IMR-90 (cell line): ENCODE measurements around the gene USP24. TPM values are rescaled to one million over a fixed set of nuclear protein-coding genes. Genes with fewer than 3 reads are reported as not detected.

Experiments used
- ATAC-seq: fragments of 200-7000 bp; cut with Tn5 transposase; 2 replicates; pipeline ENCODE4 v1.9.1; 2020; ENCODE audit warnings: low read depth, mild to moderate bottlenecking, moderate library complexity
- BruUV-seq: library from RNA; stranded (reverse); fragments of 400-500 nt; replicated peaks from 2 replicates; lab custom pipeline; 2021; lab: Mats Ljungman, UMichigan
- CTCF ChIA-PET: fragments of 300-600 bp; formaldehyde crosslinking; extraction: SDS; loops from one replicate; lab custom pipeline; 2021; ENCODE audit warnings: antibody characterized with exemption; lab: Yijun Ruan, JAX
- POLR2A ChIA-PET: fragments of 300-600 bp; sonication (Branson Sonifier 250); formaldehyde crosslinking; loops from one replicate; lab custom pipeline; 2022; ENCODE audit warnings: antibody characterized with exemption; ENCODE audit not compliant: unreplicated experiment; lab: Charles Lee
- DNase-seq: peaks from one replicate; pipeline ENCODE4 v3.0.0; 2013
- H2AFZ ChIP-seq: replicated peaks from 2 replicates; pipeline ENCODE3; 2013; ENCODE audit warnings: low read length, mild to moderate bottlenecking; ENCODE audit not compliant: poor library complexity
- H2AK5ac ChIP-seq: 2 replicates; pipeline ENCODE4 v1.6.1; 2013; ENCODE audit warnings: low read depth, low read length, inconsistent platforms
- H2AK9ac ChIP-seq: replicated peaks from 2 replicates; pipeline ENCODE3; 2013; ENCODE audit warnings: mild to moderate bottlenecking, low read depth, low read length, moderate library complexity; ENCODE audit not compliant: poor library complexity
- H2BK120ac ChIP-seq: 2 replicates; pipeline ENCODE4 v1.6.1; 2013; ENCODE audit warnings: low read depth, low read length, inconsistent platforms
- H2BK15ac ChIP-seq: 3 replicates; pipeline ENCODE4 v1.6.1; 2013; ENCODE audit warnings: low read depth, low read length, inconsistent platforms
- H2BK20ac ChIP-seq: 2 replicates; pipeline ENCODE4 v1.6.1; 2013; ENCODE audit warnings: low read depth, mild to moderate bottlenecking, inconsistent platforms, low read length, moderate library complexity
- H2BK5ac ChIP-seq: 2 replicates; pipeline ENCODE4 v1.6.1; 2013; ENCODE audit warnings: mild to moderate bottlenecking, low read depth, low read length, inconsistent platforms; ENCODE audit not compliant: poor library complexity, severe bottlenecking
- H3K14ac ChIP-seq: replicated peaks from 2 replicates; pipeline ENCODE4 v1.6.1; 2013; ENCODE audit warnings: low read depth, low read length, inconsistent platforms
- H3K18ac ChIP-seq: 2 replicates; pipeline ENCODE4 v1.6.1; 2013; ENCODE audit warnings: low read depth, low read length, control low read depth
- H3K23ac ChIP-seq: 2 replicates; pipeline ENCODE4 v1.6.1; 2013; ENCODE audit warnings: low read depth, low read length, inconsistent platforms
- H3K27ac ChIP-seq: 2 replicates; pipeline ENCODE4 v1.5.1; 2013; ENCODE audit warnings: mild to moderate bottlenecking, control low read depth, low read length; ENCODE audit not compliant: insufficient read depth
- H3K27me3 ChIP-seq: 2 replicates; pipeline ENCODE4 v1.6.1; 2013; ENCODE audit warnings: low read length; ENCODE audit not compliant: control insufficient read depth, insufficient read depth
- H3K36me3 ChIP-seq: 2 replicates; pipeline ENCODE4 v1.6.1; 2013; ENCODE audit warnings: low read length, mixed read lengths; ENCODE audit not compliant: control insufficient read depth, insufficient read depth
- H3K4ac ChIP-seq: 2 replicates; pipeline ENCODE4 v1.6.1; 2013; ENCODE audit warnings: low read depth, low read length, inconsistent platforms
- H3K4me1 ChIP-seq: 2 replicates; pipeline ENCODE4 v1.6.1; 2013; ENCODE audit warnings: low read length, mixed read lengths; ENCODE audit not compliant: control insufficient read depth, insufficient read depth
- H3K4me2 ChIP-seq: 2 replicates; pipeline ENCODE4 v1.6.1; 2013; ENCODE audit warnings: low read depth, mild to moderate bottlenecking, control low read depth, low read length, moderate library complexity
- H3K4me3 ChIP-seq: 2 replicates; pipeline ENCODE4 v1.5.1; 2013; ENCODE audit warnings: low read depth, mild to moderate bottlenecking, control low read depth, low read length, moderate library complexity; ENCODE audit not compliant: insufficient read depth
- H3K56ac ChIP-seq: 2 replicates; pipeline ENCODE4 v1.6.1; 2013; ENCODE audit warnings: low read length, inconsistent platforms; ENCODE audit not compliant: insufficient read depth; ENCODE audit errors: extremely low read depth
- H3K79me1 ChIP-seq, 2 experiments: 2 replicates each; pipeline ENCODE4 v1.6.1; 2013; ENCODE audit warnings: low read length in 2 of 2, inconsistent platforms in 1 of 2, low read depth in 1 of 2
- H3K9ac ChIP-seq: 2 replicates; pipeline ENCODE4 v1.6.1; 2013; ENCODE audit warnings: low read depth, low read length, control low read depth
- H3K9me1 ChIP-seq: 2 replicates; pipeline ENCODE4 v1.6.1; 2013; ENCODE audit warnings: low read length, inconsistent platforms; ENCODE audit not compliant: insufficient read depth
- H3K9me3 ChIP-seq: 2 replicates; pipeline ENCODE4 v1.6.1; 2013; ENCODE audit warnings: low read length; ENCODE audit not compliant: control insufficient read depth, insufficient read depth
- H4K20me1 ChIP-seq: 2 replicates; pipeline ENCODE4 v1.6.1; 2013; ENCODE audit warnings: low read length, inconsistent platforms; ENCODE audit not compliant: insufficient read depth
- H4K5ac ChIP-seq: 2 replicates; pipeline ENCODE4 v1.6.1; 2013; ENCODE audit warnings: mild to moderate bottlenecking, low read depth, low read length, control low read depth
- H4K8ac ChIP-seq, 2 experiments: 2 replicates each; pipeline ENCODE4 v1.6.1; 2013; ENCODE audit warnings: low read depth in 2 of 2, low read length in 2 of 2, control low read depth in 1 of 2, inconsistent platforms in 1 of 2
- H4K91ac ChIP-seq: 2 replicates; pipeline ENCODE4 v1.6.1; 2013; ENCODE audit warnings: low read depth, low read length, inconsistent platforms; ENCODE audit not compliant: insufficient read depth
- BHLHE40 ChIP-seq: fragments of 150-350 bp; IDR thresholded peaks from 2 replicates; pipeline ENCODE4 v1.6.1; 2016; ENCODE audit warnings: mild to moderate bottlenecking, low read depth, low read length
- CEBPB ChIP-seq: IDR thresholded peaks from 2 replicates; pipeline ENCODE4 v1.6.1; 2012; ENCODE audit warnings: low read depth, low read length, improper control_type of control experiment
- CHD1 ChIP-seq: IDR thresholded peaks from 2 replicates; pipeline ENCODE4 v1.6.1; 2012; ENCODE audit warnings: low read depth, low read length, improper control_type of control experiment
- FOS ChIP-seq: fragments of 150-350 bp; IDR thresholded peaks from 2 replicates; pipeline ENCODE4 v1.6.1; 2016; ENCODE audit warnings: low read depth, low read length
- MAZ ChIP-seq: IDR thresholded peaks from 2 replicates; pipeline ENCODE4 v1.6.1; 2012; ENCODE audit warnings: low read depth, mild to moderate bottlenecking, low read length, improper control_type of control experiment, moderate library complexity, borderline replicate concordance
- NFE2L2 ChIP-seq: fragments of 150-350 bp; IDR thresholded peaks from 2 replicates; pipeline ENCODE4 v1.6.1; 2016; ENCODE audit warnings: low read depth, mild to moderate bottlenecking, low read length
- POLR2A ChIP-seq: IDR thresholded peaks from 2 replicates; pipeline ENCODE4 v1.6.1; 2012; ENCODE audit warnings: mild to moderate bottlenecking, low read depth, low read length
- RAD21 ChIP-seq: IDR thresholded peaks from 2 replicates; pipeline ENCODE4 v1.6.1; 2012; ENCODE audit warnings: low read length, improper control_type of control experiment
- RFX5 ChIP-seq: IDR thresholded peaks from 2 replicates; pipeline ENCODE4 v1.8.0; 2012; ENCODE audit warnings: low read depth, mild to moderate bottlenecking, low read length, moderate library complexity
- SMC3 ChIP-seq: fragments of 150-350 bp; IDR thresholded peaks from 2 replicates; pipeline ENCODE4 v1.6.1; 2016; ENCODE audit warnings: low read depth, mild to moderate bottlenecking, antibody characterized with exemption, low read length, moderate library complexity
- whole genome bisulfite sequencing, 2 experiments: methylation state at CpG; one replicate each; pipeline versions ENCODE4 v1.1.5 to v1.1.7; 2013; ENCODE audit warnings: missing lambda C conversion rate in 2 of 2; ENCODE audit not compliant: insufficient read length in 1 of 2; ENCODE audit errors: extremely low coverage in 2 of 2; 5-methylcytosine and 5-hydroxymethylcytosine counted together
- dilution Hi-C: fragments of 300-500 bp; cut with HindIII; formaldehyde crosslinking; loops from one replicate; pipeline ENCODE4 v1.14.3; 2018; ENCODE audit warnings: low sequenced_read_pairs; ENCODE audit not compliant: unreplicated experiment
- in situ Hi-C: fragments of 300-500 bp; cut with MboI; formaldehyde crosslinking; loops from 3 replicates; pipeline ENCODE4 v1.14.3; 2019; ENCODE audit warnings: low sequenced_read_pairs, inconsistent platforms, mixed read lengths
- intact Hi-C: fragments of 100-400 bp; cut with micrococcal nuclease; formaldehyde crosslinking; loops from 2 replicates; pipeline ENCODE4 v1.10.0; 2022
- polyA plus RNA-seq, 3 experiments: library from polyadenylated mRNA; depleted of rRNA; stranded (reverse); fragments of >200 nt; gene quantifications; 2 replicates each; pipeline ENCODE4 v1.2.3, GENCODE V29; 2012; ENCODE audit warnings: low replicate concordance in 1 of 3
- total RNA-seq: library from RNA; depleted of rRNA; stranded (reverse); fragments of >200 nt; gene quantifications from 2 replicates; pipeline ENCODE4 v1.2.3, GENCODE V29; 2012
- TF ChIP-seq, protein P1 (sequence below): conservative IDR thresholded peaks from 2 replicates; pipeline ENCODE4 v1.5.1; 2012; ENCODE audit warnings: mild to moderate bottlenecking, low read depth, low read length, improper control_type of control experiment

The USP24 gene
- total and polyA plus RNA-seq, 2 of the 4 experiments (the other 2 are of a cell fraction) = 8.4 to 36.7 TPM

DNA sequence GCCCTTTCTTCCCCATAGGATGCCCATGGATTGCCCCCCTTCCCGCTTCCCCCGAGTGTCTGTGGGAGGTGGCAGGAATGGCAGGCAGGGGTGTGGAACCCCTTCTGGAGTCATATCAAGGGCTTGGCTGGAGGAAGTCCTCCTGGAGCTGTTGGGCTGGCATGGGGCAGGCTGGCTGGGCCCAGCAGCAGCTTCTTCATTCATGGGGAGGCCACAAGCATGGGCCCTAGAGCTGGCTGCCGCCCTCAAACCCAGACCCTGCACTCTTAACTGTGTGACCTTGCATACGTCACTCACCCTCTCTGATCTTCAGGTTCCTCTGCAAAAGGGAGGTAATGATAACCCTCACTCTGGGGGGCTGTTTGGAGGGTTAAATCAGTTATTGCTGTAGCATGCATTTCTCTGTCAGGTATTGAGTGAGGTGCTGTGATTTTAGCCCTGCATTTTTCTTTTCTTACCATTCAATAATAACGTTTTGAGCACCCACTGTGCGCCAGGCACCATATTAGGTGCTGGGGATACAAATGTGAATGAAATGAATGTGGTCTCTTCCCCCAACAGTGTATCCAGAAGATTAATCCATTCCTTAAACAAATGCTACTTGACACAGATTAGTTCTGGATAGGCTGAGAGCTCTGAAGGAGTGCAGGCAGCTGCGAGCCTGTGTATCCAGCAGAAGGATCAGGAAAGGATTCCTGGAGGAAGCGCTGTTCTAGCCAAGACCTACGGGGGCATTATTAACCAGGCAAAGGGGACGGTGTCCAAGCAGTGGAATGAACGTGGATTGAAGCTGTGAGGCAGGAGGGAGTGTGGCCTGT lies 166.5 kb downstream of the USP24 start (continued):
- no peak for TF ChIP-seq MAZ

- no peak overlapping the region for H2AK5ac ChIP-seq
- no peak overlapping the region for H3K18ac ChIP-seq
- H2AFZ ChIP-seq = no peak overlapping the region
- no peak overlapping the region for H3K4ac ChIP-seq
- H2BK120ac ChIP-seq = no peak overlapping the region
- no peak overlapping the region for H3K4me2 ChIP-seq
- ChIA-PET POLR2A (no interaction called here), CTCF (no interaction called here)
- no peak overlapping the region for H3K23ac ChIP-seq
- no peak overlapping the region for H4K8ac ChIP-seq
- no peak overlapping the region for H2BK15ac ChIP-seq
- in situ Hi-C loops (no loop called here), intact Hi-C loops (no loop called here), dilution Hi-C loops (no loop called here)
- H3K4me1 ChIP-seq = no peaks in the 10 kb centered on the region
- H4K91ac ChIP-seq = no peak overlapping the region
- no peak overlapping the region for H4K5ac ChIP-seq
- H3K14ac ChIP-seq = no peak overlapping the region
- DNase-seq (no peak), ATAC-seq (no peak)
- BruUV-seq = no TSS peak
- H3K9me1 ChIP-seq = no peaks in the 10 kb centered on the region
- no peak overlapping the region for H2AK9ac ChIP-seq
- no CpG with 5 or more reads among the region's 3 CpGs for whole genome bisulfite sequencing, 2 experiments
- H3K9me3 ChIP-seq = no peaks in the 10 kb centered on the region
- H2BK20ac ChIP-seq = no peak overlapping the region
- H3K56ac ChIP-seq = no peak overlapping the region
- no peak overlapping the region for H3K9ac ChIP-seq
- H3K36me3 ChIP-seq = no peaks in the 10 kb centered on the region
- no peaks in the 10 kb centered on the region for H3K79me1 ChIP-seq
- TF ChIP-seq RAD21 = no peak
- TF ChIP-seq FOS = no peak
- no peak for TF ChIP-seq CEBPB
- TF ChIP-seq SMC3 = no peak
- TF ChIP-seq, protein P1, sequence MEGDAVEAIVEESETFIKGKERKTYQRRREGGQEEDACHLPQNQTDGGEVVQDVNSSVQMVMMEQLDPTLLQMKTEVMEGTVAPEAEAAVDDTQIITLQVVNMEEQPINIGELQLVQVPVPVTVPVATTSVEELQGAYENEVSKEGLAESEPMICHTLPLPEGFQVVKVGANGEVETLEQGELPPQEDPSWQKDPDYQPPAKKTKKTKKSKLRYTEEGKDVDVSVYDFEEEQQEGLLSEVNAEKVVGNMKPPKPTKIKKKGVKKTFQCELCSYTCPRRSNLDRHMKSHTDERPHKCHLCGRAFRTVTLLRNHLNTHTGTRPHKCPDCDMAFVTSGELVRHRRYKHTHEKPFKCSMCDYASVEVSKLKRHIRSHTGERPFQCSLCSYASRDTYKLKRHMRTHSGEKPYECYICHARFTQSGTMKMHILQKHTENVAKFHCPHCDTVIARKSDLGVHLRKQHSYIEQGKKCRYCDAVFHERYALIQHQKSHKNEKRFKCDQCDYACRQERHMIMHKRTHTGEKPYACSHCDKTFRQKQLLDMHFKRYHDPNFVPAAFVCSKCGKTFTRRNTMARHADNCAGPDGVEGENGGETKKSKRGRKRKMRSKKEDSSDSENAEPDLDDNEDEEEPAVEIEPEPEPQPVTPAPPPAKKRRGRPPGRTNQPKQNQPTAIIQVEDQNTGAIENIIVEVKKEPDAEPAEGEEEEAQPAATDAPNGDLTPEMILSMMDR = no peak
- no peak for TF ChIP-seq BHLHE40
- no peak for TF ChIP-seq CHD1
- TF ChIP-seq RFX5 = no peak
- no peak for TF ChIP-seq POLR2A
- no peak for TF ChIP-seq NFE2L2
- no peaks in the 10 kb centered on the region for H4K20me1 ChIP-seq
- no peak overlapping the region for H2BK5ac ChIP-seq
- peaks cover 56% of the 10 kb centered on the region for H3K27me3 ChIP-seq
- H3K27ac ChIP-seq = no peak overlapping the region
- H3K4me3 ChIP-seq = no peak overlapping the region
Observed at GRCh38 chr1:55047611-55048010, 167.6 kb downstream of the USP24 start.
